DLD1 (cell line): Measurements from ENCODE around the gene GCK.

Source experiments
- in situ Hi-C: cut with HindIII; loops from 2 replicates; pipeline ENCODE4 v1.10.0; 2017; ENCODE audit warnings: low sequenced_read_pairs

Gene GCK

GRCh38 chr7:44189286-44189992, at the start of gene GCK:
GCK (minus strand) TSS chr7:44189439; CDS start chr7:44188953, 486 bp downstream.
- in situ Hi-C loops = no loop called here

GRCh38 chr7:44238116-44238695, 49.0 kb upstream of the GCK start:
- in situ Hi-C loops = no loop called here

GRCh38 chr7:44237696-44238095, 48.5 kb upstream of the GCK start:
- in situ Hi-C loops = no loop called here

GRCh38 chr7:44236333-44236728, 47.1 kb upstream of the GCK start:
- in situ Hi-C loops = no loop called here

GRCh38 chr7:44235582-44236332, 46.5 kb upstream of the GCK start:
- in situ Hi-C loops = no loop called here

GRCh38 chr7:44235066-44235465, 45.8 kb upstream of the GCK start:
- in situ Hi-C loops = no loop called here

GRCh38 chr7:44232901-44233715, 43.9 kb upstream of the GCK start:
- in situ Hi-C loops = no loop called here

- in situ Hi-C loops = no loop called here
These were observed 43.2 kb upstream of the GCK start for GRCh38 chr7:44232396-44232795.

- in situ Hi-C loops = no loop called here
These were observed 41.8 kb upstream of the GCK start for GRCh38 chr7:44231088-44231487.

GRCh38 chr7:44230286-44230685, 41.0 kb upstream of the GCK start:
- in situ Hi-C loops = no loop called here

- in situ Hi-C loops = no loop called here
These were observed 40.4 kb upstream of the GCK start for GRCh38 chr7:44229546-44230105.

- in situ Hi-C loops = no loop called here
These were observed 39.5 kb upstream of the GCK start for GRCh38 chr7:44228571-44229350.

- in situ Hi-C loops = no loop called here
These were observed 38.7 kb upstream of the GCK start for GRCh38 chr7:44227911-44228310.

GRCh38 chr7:44226396-44226753, 37.1 kb upstream of the GCK start:
- in situ Hi-C loops = no loop called here

GRCh38 chr7:44225566-44226395, 36.5 kb upstream of the GCK start:
- in situ Hi-C loops = no loop called here

- in situ Hi-C loops = no loop called here
These were observed 35.8 kb upstream of the GCK start for GRCh38 chr7:44224974-44225565.

- in situ Hi-C loops = no loop called here
These were observed 35.1 kb upstream of the GCK start for GRCh38 chr7:44224080-44224973.
